ENCODE data around the gene CCZ1B.
"Not testable (repeated sequence)": the region's sequence is repeated elsewhere in the genome, so short reads cannot be mapped to it uniquely, and the experiment has no call there.

Gene CCZ1B

GRCh38 chr7:6807959-6808358, 18.1 kb downstream of the CCZ1B start:
- DNase-seq (ENCODE audit: low spot score), result not testable (repeated sequence)
- in situ Hi-C loops (cut with MboI; ENCODE audit: low pct_unique_long_range_greater_than_20kb, low sequenced_read_pairs, unreplicated experiment), result loop anchor here (25.0 kb wide), 1 partner anchor 896 kb away; no protein-coding TSS in a partner anchor

DNA sequence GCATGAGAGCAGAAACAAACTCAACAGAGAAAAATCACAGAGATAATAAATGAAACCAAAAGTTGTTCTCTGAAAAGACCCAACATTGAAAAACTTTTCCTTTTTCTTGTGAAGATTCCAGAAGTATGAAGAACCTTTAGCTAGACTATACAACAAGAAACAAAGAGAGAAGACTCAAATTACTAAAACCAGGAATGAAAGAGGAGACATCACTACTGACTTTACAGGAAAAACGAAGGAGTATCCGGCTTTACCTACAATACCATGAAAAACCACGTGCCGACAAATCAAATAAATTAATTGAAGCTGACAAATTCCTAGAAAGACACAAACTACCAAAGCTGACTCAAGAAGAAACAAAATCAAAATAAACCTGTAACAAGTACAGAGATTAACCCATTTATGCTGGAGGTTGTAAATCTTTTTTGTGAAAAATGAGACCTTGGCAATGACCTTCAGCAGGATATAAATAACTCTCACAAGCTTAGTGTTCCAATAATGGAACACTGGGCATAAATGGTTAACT, 18.6 kb downstream of the CCZ1B start:
- in situ Hi-C loops (cut with MboI; ENCODE audit: low pct_unique_long_range_greater_than_20kb, low sequenced_read_pairs, unreplicated experiment), result loop anchor here (25.0 kb wide), 1 partner anchor 895 kb away; no protein-coding TSS in a partner anchor
- not testable (repeated sequence) for DNase-seq (ENCODE audit: low spot score)

DNA sequence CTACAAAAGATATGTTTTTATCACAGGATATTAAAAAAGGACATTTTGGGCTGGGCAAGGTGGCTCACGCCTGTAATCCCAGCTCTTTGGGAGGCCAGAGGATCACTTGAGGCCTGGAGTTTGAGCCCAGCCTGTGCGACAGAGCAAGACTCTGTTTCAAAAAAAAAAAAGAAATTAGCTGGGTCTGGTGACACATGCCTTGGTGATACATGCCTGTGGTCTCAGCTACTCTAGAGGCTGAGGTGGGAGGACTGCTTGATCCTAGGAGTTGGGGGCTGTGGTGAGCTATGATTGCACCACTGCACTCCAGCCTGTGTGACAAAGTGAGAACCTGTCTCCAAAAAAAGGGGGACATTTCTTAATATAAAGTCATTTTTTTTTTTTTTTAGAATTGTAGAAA, 25.7 kb downstream of the CCZ1B start:
- DNase-seq (ENCODE audit: low spot score), result not testable (repeated sequence)
- in situ Hi-C loops (cut with MboI; ENCODE audit: low pct_unique_long_range_greater_than_20kb, low sequenced_read_pairs, unreplicated experiment), result loop anchor here (25.0 kb wide), 1 partner anchor 888 kb away; no protein-coding TSS in a partner anchor

- in situ Hi-C loops (cut with MboI; ENCODE audit: low pct_unique_long_range_greater_than_20kb, low sequenced_read_pairs, unreplicated experiment), result loop anchor here (25.0 kb wide), 1 partner anchor 888 kb away; no protein-coding TSS in a partner anchor
- not testable (repeated sequence) for DNase-seq (ENCODE audit: low spot score)
Observed at GRCh38 chr7:6799887-6800286, 26.2 kb downstream of the CCZ1B start.

DNA sequence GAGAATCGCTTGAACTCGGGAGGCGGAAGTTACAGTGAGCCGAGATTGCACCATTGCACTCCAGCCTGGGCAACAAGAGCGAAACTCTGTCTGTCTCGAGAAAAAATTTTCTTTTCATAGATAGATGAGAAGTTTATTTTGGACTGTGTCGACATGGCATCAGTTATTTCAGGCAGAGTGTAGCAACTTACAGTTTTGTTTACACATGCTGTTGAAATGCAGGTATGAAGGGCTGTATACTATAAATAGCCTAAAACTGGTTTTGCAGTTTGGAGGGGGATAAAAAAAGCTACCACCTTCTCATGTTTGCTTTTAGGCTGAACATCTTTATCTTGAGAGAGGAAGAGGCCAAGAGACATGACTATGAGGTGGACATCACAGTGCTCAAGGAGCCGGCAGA, 28.0 kb downstream of the CCZ1B start:
- in situ Hi-C loops (cut with MboI; ENCODE audit: low pct_unique_long_range_greater_than_20kb, low sequenced_read_pairs, unreplicated experiment); DNase-seq (ENCODE audit: low spot score): not testable (repeated sequence)

GRCh38 chr7:6797218-6797617, 28.9 kb downstream of the CCZ1B start:
- in situ Hi-C loops (cut with MboI; ENCODE audit: low pct_unique_long_range_greater_than_20kb, low sequenced_read_pairs, unreplicated experiment); DNase-seq (ENCODE audit: low spot score): not testable (repeated sequence)

DNA sequence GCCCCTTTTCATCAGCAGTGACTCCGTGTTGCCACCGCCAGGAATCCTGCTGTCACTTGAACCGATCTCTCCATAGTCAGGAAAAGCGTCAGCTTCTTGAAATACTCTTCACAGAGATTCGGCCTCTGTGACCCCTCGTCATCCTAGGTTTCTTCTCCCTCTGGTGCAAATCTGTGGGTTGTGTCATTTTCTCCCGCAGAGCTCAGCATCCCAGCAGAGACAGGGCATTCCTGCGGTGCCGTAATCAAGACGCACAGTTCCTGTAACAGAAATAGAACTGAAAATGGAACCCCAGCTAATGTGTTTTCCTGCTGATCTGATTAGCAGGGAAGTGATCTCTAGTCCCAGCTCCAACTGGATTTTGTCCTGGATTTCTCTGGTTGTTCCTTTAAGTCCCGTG, 31.8 kb downstream of the CCZ1B start:
- DNase-seq (ENCODE audit: low spot score); in situ Hi-C loops (cut with MboI; ENCODE audit: low pct_unique_long_range_greater_than_20kb, low sequenced_read_pairs, unreplicated experiment): not testable (repeated sequence)

DNA sequence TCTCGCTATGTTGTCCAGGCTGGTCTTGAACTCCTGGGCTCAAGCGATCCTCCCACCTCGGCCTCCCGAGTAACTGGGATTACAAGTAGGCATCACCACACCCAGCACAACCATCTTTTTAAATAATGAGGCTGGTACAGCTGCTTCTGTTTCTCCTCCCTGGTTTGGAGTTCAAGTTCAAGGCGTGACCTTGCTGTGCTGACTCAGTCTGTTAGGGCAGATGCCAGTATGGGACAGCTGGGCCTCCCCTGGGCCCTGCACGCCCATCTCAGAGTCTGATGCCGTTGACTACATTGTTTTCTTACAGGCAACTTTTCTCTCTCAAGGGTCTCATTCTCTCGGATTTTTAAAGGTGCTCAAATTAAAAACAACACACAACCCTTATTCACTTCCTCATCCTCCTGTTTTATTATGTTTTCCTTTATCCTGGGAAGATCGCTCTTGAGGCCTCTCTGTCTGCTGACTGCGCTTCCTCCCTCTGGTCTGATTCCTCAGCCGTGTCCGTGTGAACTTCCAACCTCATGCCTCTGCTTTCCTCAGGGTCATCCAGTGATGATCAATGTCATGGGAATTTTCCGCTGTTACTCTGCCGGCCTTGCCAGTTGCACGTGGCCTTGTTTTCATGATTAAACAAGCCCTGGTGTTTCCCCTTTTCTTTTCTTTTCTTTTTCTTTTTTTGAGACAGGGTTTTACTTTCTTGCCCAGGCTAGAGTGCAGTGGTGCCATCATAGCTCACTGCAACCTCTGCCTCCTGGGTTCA, 33.8 kb downstream of the CCZ1B start:
- DNase-seq (ENCODE audit: low spot score); in situ Hi-C loops (cut with MboI; ENCODE audit: low pct_unique_long_range_greater_than_20kb, low sequenced_read_pairs, unreplicated experiment): not testable (repeated sequence)

- in situ Hi-C loops (cut with MboI; ENCODE audit: low pct_unique_long_range_greater_than_20kb, low sequenced_read_pairs, unreplicated experiment); DNase-seq (ENCODE audit: low spot score): not testable (repeated sequence)
Observed at GRCh38 chr7:6789353-6789752, 36.7 kb downstream of the CCZ1B start.

DNA sequence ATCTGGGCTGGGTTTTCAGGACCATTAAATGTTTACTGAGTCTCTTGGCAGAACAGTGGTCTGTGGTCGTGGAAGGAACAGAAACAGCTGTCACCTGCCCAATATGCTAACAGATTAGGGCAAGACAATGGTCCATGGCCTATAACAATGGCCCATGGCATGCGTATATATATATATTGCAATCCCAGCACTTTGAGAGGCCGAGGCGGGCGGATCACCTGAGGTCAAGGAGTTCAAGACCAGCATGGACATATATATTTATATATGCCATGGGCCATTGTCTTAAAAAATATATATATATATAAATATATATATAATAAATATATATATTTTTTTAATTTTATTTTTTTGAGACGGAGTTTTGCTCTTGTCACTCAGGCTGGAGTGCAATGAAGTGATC, 44.5 kb downstream of the CCZ1B start:
- DNase-seq (ENCODE audit: low spot score); in situ Hi-C loops (cut with MboI; ENCODE audit: low pct_unique_long_range_greater_than_20kb, low sequenced_read_pairs, unreplicated experiment): not testable (repeated sequence)

GRCh38 chr7:6761186-6761585, 64.9 kb downstream of the CCZ1B start:
- DNase-seq (ENCODE audit: low spot score); in situ Hi-C loops (cut with MboI; ENCODE audit: low pct_unique_long_range_greater_than_20kb, low sequenced_read_pairs, unreplicated experiment): not testable (repeated sequence)

GRCh38 chr7:6753964-6754363, 72.1 kb downstream of the CCZ1B start, which contains the start of gene RSPH10B2:
Gene RSPH10B2 (plus strand): TSS chr7:6754103. CDS start chr7:6757678, 3,575 bp downstream.
- in situ Hi-C loops (cut with MboI; ENCODE audit: low pct_unique_long_range_greater_than_20kb, low sequenced_read_pairs, unreplicated experiment); DNase-seq (ENCODE audit: low spot score): not testable (repeated sequence)

DNA sequence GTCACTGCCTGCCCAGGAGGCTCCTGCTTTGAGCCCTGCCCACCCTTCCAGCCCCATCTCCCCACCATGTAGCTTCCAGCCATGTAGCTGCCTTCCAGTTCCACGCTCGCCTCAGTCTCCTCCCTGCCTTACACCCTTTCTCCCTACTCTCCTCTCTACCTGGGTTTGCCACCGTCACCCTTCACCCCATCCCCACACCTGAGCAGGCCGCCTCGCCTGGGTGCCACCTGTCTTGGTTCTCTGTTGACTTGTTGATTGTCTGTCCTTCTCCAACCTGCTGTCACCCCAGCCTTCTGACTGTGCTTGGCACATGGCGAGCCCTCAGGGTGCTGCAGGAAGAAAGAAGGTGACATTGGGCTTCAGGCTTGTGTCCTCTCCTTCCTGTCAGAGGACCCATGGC, 75.9 kb downstream of the CCZ1B start:
- in situ Hi-C loops (cut with MboI; ENCODE audit: low pct_unique_long_range_greater_than_20kb, low sequenced_read_pairs, unreplicated experiment); DNase-seq (ENCODE audit: low spot score): not testable (repeated sequence)

DNA sequence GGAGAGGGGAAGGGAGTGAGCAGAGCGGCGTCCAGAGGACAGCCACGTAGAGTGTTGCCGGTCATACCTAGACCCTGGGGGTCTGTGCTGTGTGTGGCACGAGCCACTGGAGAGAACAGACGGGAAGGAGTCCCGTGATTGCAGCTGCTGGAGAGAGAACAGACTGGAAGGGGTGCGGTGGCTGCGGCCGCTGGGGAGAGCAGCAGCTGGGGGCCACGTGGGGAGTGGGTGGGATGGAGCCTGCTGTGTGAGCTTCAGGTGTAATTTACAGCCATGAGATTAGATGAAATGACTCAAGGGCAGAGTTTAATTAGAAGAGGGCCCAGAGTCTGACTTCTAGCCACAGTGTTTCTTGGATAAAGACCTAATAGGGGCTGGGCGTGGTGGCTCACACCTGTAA, 76.7 kb downstream of the CCZ1B start:
- DNase-seq (ENCODE audit: low spot score); in situ Hi-C loops (cut with MboI; ENCODE audit: low pct_unique_long_range_greater_than_20kb, low sequenced_read_pairs, unreplicated experiment): not testable (repeated sequence)

All from GM13977 (cell line).